A549 (cell line): ENCODE measurements around the gene TTC34.

Source experiments
- CTCF ChIP-seq: fragments of >200 bp; sonication (Bioruptor Twin); formaldehyde crosslinking; IDR thresholded peaks from 3 replicates; pipeline ENCODE4 v1.5.1; 2016
- HDAC2 ChIP-seq: fragments of 200-600 bp; sonication (generic); IDR thresholded peaks from 2 replicates; pipeline ENCODE4 v1.6.1; 2016
- MAX ChIP-seq: IDR thresholded peaks from 2 replicates; pipeline ENCODE4 v1.6.1; 2012
- POLR2A ChIP-seq: IDR thresholded peaks from 2 replicates; pipeline ENCODE4 v1.6.1; 2012; ENCODE audit warnings: mild to moderate bottlenecking, low read length

DNA sequence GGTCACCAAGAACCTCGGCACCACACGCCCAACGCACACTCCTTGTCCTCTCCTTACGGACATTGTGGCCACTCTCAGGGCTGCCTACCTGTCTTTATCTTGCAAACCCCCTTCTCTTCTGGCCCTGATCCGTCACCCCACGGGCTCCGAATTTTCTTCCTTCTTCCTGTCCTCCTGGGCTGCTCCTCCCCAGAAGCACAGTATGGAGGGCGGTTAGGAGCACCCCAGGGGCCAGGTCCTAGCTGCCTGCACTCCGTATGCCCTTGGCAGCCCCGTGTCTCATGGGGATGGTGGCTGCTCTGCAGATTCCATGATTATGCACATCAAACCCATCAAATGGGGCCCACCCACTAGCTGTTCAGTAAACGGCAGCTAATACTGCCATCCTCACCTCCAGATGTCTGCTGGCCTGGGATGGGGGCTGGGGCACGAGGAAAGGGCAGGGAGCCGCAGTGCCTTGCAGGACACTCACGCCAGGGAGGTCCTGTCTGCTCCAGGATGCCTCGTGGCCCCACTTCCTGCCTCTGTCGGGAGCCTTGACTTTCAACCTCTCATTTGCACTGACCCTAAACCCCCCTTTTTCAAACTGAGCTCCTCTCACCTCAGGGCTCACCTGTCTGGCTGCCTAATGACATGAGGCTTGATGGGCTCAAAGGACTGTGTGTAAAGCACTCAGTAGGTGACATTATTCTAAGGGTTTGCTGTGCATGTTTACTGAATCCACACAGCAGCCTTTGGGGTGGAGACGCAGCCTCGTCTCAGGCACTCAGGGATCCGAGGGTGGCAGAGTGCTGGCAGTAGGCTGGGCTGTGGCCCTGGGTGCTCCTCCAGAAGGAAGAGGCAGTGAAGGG is 4.4 kb downstream of the TTC34 start:
- TF ChIP-seq CTCF (no peak), HDAC2 (no peak), POLR2A (no peak), MAX (no peak)
